Measurements from ENCODE around the gene MOSPD2. TPM values are rescaled to one million over a fixed set of nuclear protein-coding genes. Genes with fewer than 3 reads are reported as not detected.

Gene MOSPD2
- polyA plus RNA-seq, 3 donors = 44.6 to 51.6 (median 45.7) TPM

GRCh38 chrX:14930663-14931062 lies 57.4 kb downstream of the MOSPD2 start:
- WGBS (ENCODE audit: insufficient coverage) = no CpG with 5 or more reads among the region's 1 CpG
- H3K4me3 Mint-ChIP-seq = no peak overlapping the region
- intact Hi-C loops (cut with micrococcal nuclease) = no loop called here

DNA sequence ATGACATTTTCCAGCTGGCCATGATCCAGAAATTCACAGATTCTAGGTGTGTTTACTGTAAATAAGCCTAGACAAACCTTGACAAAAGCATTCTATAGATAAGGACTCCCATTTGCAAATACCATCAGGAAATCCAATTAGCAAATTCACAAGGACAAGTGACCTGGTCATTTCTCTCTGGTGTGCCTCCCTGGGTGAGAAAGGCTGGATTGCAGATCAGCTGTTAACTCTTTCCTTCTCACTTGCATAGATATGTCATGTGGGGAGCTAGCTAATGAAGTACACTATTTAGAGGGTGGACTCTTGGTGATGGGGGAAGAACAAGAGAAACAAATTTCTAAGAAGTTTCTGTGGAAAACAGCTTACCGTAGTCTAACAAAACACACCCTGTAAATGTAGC lies 58.9 kb downstream of the MOSPD2 start:
- H3K4me3 ChIP-seq (replicated peaks in 1 of 3; ENCODE audit: low read depth in 2 of 3, low read length in 3 of 3) = no peak overlapping the region

More at GRCh38 chrX:14930663-14931062, 57.4 kb downstream of the MOSPD2 start:
- H3K4me1 Mint-ChIP-seq = no peaks in the 10 kb centered on the region
- H3K36me3 ChIP-seq (replicated peaks in 1 of 2; ENCODE audit: control insufficient read depth in 1 of 2, insufficient read depth in 2 of 2, low read length in 2 of 2) = no peaks in the 10 kb centered on the region
- no peaks in the 10 kb centered on the region for H3K36me3 Mint-ChIP-seq
- no peak overlapping the region for H2AFZ ChIP-seq (ENCODE audit: insufficient read depth, low read depth, low read length, poor library complexity, severe bottlenecking)
- no peak for DNase-seq
- no peak overlapping the region for H3K4me2 ChIP-seq (replicated peaks; ENCODE audit: extremely low read depth, low read length, poor library complexity, severe bottlenecking)
- H3K27me3 ChIP-seq (ENCODE audit: control insufficient read depth in 2 of 2, insufficient read depth in 2 of 2, low read length in 2 of 2) = no peaks in the 10 kb centered on the region
- no peak overlapping the region for H3K27ac ChIP-seq (ENCODE audit: low read depth in 1 of 2, low read length in 2 of 2)
- H3K4me3 ChIP-seq (replicated peaks in 1 of 3; ENCODE audit: low read depth in 2 of 3, low read length in 3 of 3) = no peak overlapping the region
- H3K79me2 ChIP-seq (ENCODE audit: insufficient read depth, low read length) = no peaks in the 10 kb centered on the region
- no peak overlapping the region for H3K27ac Mint-ChIP-seq
- TF ChIP-seq CTCF (IDR thresholded peaks at IDR 0.05) = no peak
- H3K4me1 ChIP-seq (ENCODE audit: control insufficient read depth in 1 of 2, insufficient read depth in 2 of 2, low read length in 2 of 2) = no peaks in the 10 kb centered on the region
- peaks cover 0 to 1% (median 0%) of the 10 kb centered on the region in 7 donors for H3K9me3 Mint-ChIP-seq
- no peak overlapping the region for H3K9ac ChIP-seq (ENCODE audit: insufficient read depth, low read length, poor library complexity, severe bottlenecking)
- H3K27me3 Mint-ChIP-seq (ENCODE audit: low read depth in 3 of 3) = peaks cover 2 to 3% (median 3%) of the 10 kb centered on the region in 3 donors
- H3K9me3 ChIP-seq (replicated peaks in 1 of 2; ENCODE audit: control insufficient read depth in 1 of 2, insufficient read depth in 1 of 2, low read length in 2 of 2) = no peaks in the 10 kb centered on the region
- H4K20me1 ChIP-seq (ENCODE audit: insufficient read depth, low read length) = no peaks in the 10 kb centered on the region

More for the DNA sequence above, 58.9 kb downstream of the MOSPD2 start:
- Histone ChIP-seq H3K27ac (ENCODE audit: low read depth in 1 of 2, low read length in 2 of 2) (no peak overlapping the region), H3K9ac (ENCODE audit: insufficient read depth, low read length, poor library complexity, severe bottlenecking) (no peak overlapping the region), H3K27me3 (ENCODE audit: control insufficient read depth in 2 of 2, insufficient read depth in 2 of 2, low read length in 2 of 2) (no peaks in the 10 kb centered on the region), H3K9me3 (replicated peaks in 1 of 2; ENCODE audit: control insufficient read depth in 1 of 2, insufficient read depth in 1 of 2, low read length in 2 of 2) (no peaks in the 10 kb centered on the region), H3K4me1 (ENCODE audit: control insufficient read depth in 1 of 2, insufficient read depth in 2 of 2, low read length in 2 of 2) (no peaks in the 10 kb centered on the region), H3K36me3 (replicated peaks in 1 of 2; ENCODE audit: control insufficient read depth in 1 of 2, insufficient read depth in 2 of 2, low read length in 2 of 2) (no peaks in the 10 kb centered on the region), H3K79me2 (ENCODE audit: insufficient read depth, low read length) (no peaks in the 10 kb centered on the region), H3K4me2 (replicated peaks; ENCODE audit: extremely low read depth, low read length, poor library complexity, severe bottlenecking) (no peak overlapping the region), H4K20me1 (ENCODE audit: insufficient read depth, low read length) (no peaks in the 10 kb centered on the region), H2AFZ (ENCODE audit: insufficient read depth, low read depth, low read length, poor library complexity, severe bottlenecking) (no peak overlapping the region)
- Mint-ChIP-seq H3K36me3 (no peaks in the 10 kb centered on the region), H3K9me3 (peaks cover 0 to 1% (median 0%) of the 10 kb centered on the region in 7 donors), H3K4me1 (peaks cover 6% of the 10 kb centered on the region), H3K4me3 (no peak overlapping the region), H3K27me3 (ENCODE audit: low read depth in 3 of 3) (peaks cover 2 to 7% (median 3%) of the 10 kb centered on the region in 3 donors), H3K27ac (no peak overlapping the region)
- DNase-seq = no peak
- TF ChIP-seq CTCF (IDR thresholded peaks at IDR 0.05) = no peak
- intact Hi-C loops (cut with micrococcal nuclease) = no loop called here
- WGBS (ENCODE audit: insufficient coverage) = no CpG with 5 or more reads among the region's 1 CpG

Measured in CD14-positive monocyte (primary cell).